Kidney glomerular epithelial cell (primary cell): ENCODE results near the gene HSDL2.
"Not testable (repeated sequence)": the region's sequence is repeated elsewhere in the genome, so short reads cannot be mapped to it uniquely, and the experiment has no call there.

Source experiments
- DNase-seq: peaks from one replicate; lab custom pipeline; 2025; lab: John Stamatoyannopoulos, UW

Gene HSDL2

GRCh38 chr9:112396872-112397271 is 17.0 kb downstream of the HSDL2 start:
- DNase-seq, result no peak

- DNase-seq, result no peak
Measured at GRCh38 chr9:112401175-112401815, 21.4 kb downstream of the HSDL2 start.

- DNase-seq, result no peak
Measured at GRCh38 chr9:112403614-112404201, 23.8 kb downstream of the HSDL2 start.

- no peak for DNase-seq
Measured at GRCh38 chr9:112404508-112404932, 24.6 kb downstream of the HSDL2 start.

GRCh38 chr9:112408275-112408674 is 28.4 kb downstream of the HSDL2 start:
- DNase-seq, result no peak

- DNase-seq, result no peak
Measured at GRCh38 chr9:112408819-112409218, 28.9 kb downstream of the HSDL2 start.

- DNase-seq, result no peak
Measured at GRCh38 chr9:112409758-112410157, 29.9 kb downstream of the HSDL2 start.

GRCh38 chr9:112411626-112412027 is 31.7 kb downstream of the HSDL2 start:
- DNase-seq, result no peak

GRCh38 chr9:112413728-112414127 is 33.8 kb downstream of the HSDL2 start:
- not testable (repeated sequence) for DNase-seq

GRCh38 chr9:112420208-112420607 is 40.3 kb downstream of the HSDL2 start:
- no peak for DNase-seq

GRCh38 chr9:112421771-112422222 is 41.9 kb downstream of the HSDL2 start:
- no peak for DNase-seq

- DNase-seq, result peak; percentile 24
Measured at GRCh38 chr9:112422417-112423148, 42.7 kb downstream of the HSDL2 start.

- no peak for DNase-seq
Measured at GRCh38 chr9:112430006-112430522, 50.2 kb downstream of the HSDL2 start.

GRCh38 chr9:112433499-112434392 is 53.8 kb downstream of the HSDL2 start:
- no peak for DNase-seq

- DNase-seq, result no peak
Measured at GRCh38 chr9:112434487-112434886, 54.6 kb downstream of the HSDL2 start.

- DNase-seq, result no peak
Measured at GRCh38 chr9:112437406-112437805, 57.5 kb downstream of the HSDL2 start.

GRCh38 chr9:112439171-112439570 is 59.3 kb downstream of the HSDL2 start:
- no peak for DNase-seq

GRCh38 chr9:112439825-112440224 is 59.9 kb downstream of the HSDL2 start:
- DNase-seq, result no peak

GRCh38 chr9:112443200-112443599 is 63.3 kb downstream of the HSDL2 start:
- peak; percentile 2 for DNase-seq

GRCh38 chr9:112443636-112444035 is 63.7 kb downstream of the HSDL2 start:
- no peak for DNase-seq

- no peak for DNase-seq
Measured at GRCh38 chr9:112445196-112445595, 65.3 kb downstream of the HSDL2 start.

GRCh38 chr9:112446080-112446479 is 66.2 kb downstream of the HSDL2 start:
- no peak for DNase-seq
